RWPE2 (cell line): ENCODE results near the gene PAGE5.

ENCODE experiments used
- ATAC-seq: fragments of 200-7000 bp; cut with Tn5 transposase; 3 replicates; pipeline ENCODE4 v1.9.1; 2021; ENCODE audit warnings: low read depth
- DNase-seq: peaks from one replicate; pipeline ENCODE4 v3.0.0-alpha.2; 2020; ENCODE audit warnings: low spot score
- H3K27ac ChIP-seq: fragments of 450-650 bp; 2 replicates; pipeline ENCODE4 v1.5.1; 2017; ENCODE audit warnings: mild to moderate bottlenecking; ENCODE audit not compliant: poor library complexity, severe bottlenecking
- H3K27me3 ChIP-seq: fragments of 250-450 bp; sonication (Bioruptor Pico); 2 replicates; pipeline ENCODE4 v1.5.1; 2021; ENCODE audit warnings: mild to moderate bottlenecking, moderate library complexity; ENCODE audit not compliant: insufficient read depth, poor library complexity, severe bottlenecking
- H3K36me3 ChIP-seq: fragments of 250-450 bp; sonication (Bioruptor Pico); 2 replicates; pipeline ENCODE4 v1.5.1; 2020; ENCODE audit warnings: low read depth, mild to moderate bottlenecking, moderate library complexity
- H3K4me1 ChIP-seq: fragments of 250-450 bp; sonication (Bioruptor Pico); 2 replicates; pipeline ENCODE4 v1.5.1; 2021; ENCODE audit warnings: mild to moderate bottlenecking, moderate library complexity; ENCODE audit not compliant: insufficient read depth, poor library complexity, severe bottlenecking
- H3K4me3 ChIP-seq: fragments of 250-450 bp; sonication (Bioruptor Pico); 2 replicates; pipeline ENCODE4 v1.5.1; 2021; ENCODE audit warnings: mild to moderate bottlenecking, moderate library complexity; ENCODE audit not compliant: severe bottlenecking
- H3K9me3 ChIP-seq: fragments of 250-450 bp; sonication (Bioruptor Pico); 2 replicates; pipeline ENCODE4 v1.5.1; 2021; ENCODE audit warnings: mild to moderate bottlenecking, moderate library complexity; ENCODE audit not compliant: severe bottlenecking
- TF ChIP-seq, protein P1 (sequence below): fragments of 450-650 bp; IDR thresholded peaks from one replicate; pipeline ENCODE4 v1.5.1; 2017; ENCODE audit warnings: mild to moderate bottlenecking, moderate library complexity; ENCODE audit not compliant: poor library complexity, severe bottlenecking

PAGE5 gene

DNA sequence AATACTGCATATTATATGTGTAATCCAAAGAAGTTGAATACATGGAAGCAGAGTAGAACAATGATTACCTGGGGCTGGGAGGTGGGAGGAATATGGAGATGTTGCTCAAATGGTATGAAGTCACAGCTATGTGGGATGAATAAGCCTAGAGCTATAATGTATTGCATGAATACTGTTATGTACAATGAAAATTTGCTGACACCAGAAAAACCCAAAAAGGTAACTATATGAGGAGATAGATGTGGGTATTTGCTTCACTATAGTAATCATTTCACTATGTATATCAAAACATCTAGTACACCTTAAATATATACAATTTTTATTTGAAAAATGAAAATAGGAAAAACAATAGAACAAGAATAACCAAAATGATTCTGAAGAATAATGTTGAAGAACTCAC lies 33.4 kb downstream of the PAGE5 start:
- Histone ChIP-seq H3K4me1 (no peaks in the 10 kb centered on the region), H3K36me3 (no peaks in the 10 kb centered on the region), H3K4me3 (no peak overlapping the region), H3K27ac (no peak overlapping the region), H3K9me3 (no peaks in the 10 kb centered on the region), H3K27me3 (no peaks in the 10 kb centered on the region)
- DNase-seq: no peak
- TF ChIP-seq, protein P1, sequence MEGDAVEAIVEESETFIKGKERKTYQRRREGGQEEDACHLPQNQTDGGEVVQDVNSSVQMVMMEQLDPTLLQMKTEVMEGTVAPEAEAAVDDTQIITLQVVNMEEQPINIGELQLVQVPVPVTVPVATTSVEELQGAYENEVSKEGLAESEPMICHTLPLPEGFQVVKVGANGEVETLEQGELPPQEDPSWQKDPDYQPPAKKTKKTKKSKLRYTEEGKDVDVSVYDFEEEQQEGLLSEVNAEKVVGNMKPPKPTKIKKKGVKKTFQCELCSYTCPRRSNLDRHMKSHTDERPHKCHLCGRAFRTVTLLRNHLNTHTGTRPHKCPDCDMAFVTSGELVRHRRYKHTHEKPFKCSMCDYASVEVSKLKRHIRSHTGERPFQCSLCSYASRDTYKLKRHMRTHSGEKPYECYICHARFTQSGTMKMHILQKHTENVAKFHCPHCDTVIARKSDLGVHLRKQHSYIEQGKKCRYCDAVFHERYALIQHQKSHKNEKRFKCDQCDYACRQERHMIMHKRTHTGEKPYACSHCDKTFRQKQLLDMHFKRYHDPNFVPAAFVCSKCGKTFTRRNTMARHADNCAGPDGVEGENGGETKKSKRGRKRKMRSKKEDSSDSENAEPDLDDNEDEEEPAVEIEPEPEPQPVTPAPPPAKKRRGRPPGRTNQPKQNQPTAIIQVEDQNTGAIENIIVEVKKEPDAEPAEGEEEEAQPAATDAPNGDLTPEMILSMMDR: no peak
- no peak for ATAC-seq

DNA sequence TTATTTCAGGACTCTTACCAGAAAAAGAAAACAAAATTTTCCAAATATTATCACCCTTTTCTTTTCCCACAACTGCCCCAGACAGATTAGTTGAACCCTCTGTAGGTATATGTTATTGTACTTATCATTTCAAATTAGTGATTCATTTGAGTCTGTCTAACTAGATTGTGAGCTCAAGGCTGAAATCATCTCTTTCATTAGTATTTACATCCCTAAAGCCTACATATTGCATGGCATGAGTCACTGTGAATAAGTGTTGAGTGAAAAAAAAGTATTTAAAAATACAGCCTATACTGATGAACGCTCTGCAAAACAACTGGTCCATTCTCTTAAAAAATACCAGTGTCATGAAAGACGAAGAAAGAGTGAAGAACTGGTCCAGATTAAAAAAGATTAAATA lies 40.7 kb downstream of the PAGE5 start:
- Histone ChIP-seq H3K27ac (no peak overlapping the region), H3K4me3 (no peak overlapping the region), H3K36me3 (no peaks in the 10 kb centered on the region), H3K9me3 (no peaks in the 10 kb centered on the region), H3K27me3 (no peaks in the 10 kb centered on the region), H3K4me1 (no peaks in the 10 kb centered on the region)
- no peak for ATAC-seq
- TF ChIP-seq, protein P1: no peak
- no peak for DNase-seq

DNA sequence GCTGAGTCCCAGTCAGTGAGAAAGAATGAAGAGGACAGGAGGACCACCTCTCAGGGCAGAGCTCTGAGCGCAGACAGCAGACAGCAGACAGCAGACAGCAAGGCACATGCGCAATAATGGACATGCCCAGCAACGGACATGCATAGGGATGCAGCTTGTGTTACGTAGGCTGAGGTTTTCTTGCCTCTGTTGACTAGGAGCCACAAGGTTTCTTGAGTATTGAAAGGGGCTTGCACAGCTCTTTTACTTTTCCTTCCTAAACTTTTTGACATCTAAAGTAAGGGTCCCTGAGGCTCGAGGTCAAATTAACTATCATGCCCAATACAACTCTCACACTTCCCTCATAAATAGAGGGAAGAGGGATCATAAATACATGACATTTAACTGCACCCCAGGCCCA lies 44.7 kb downstream of the PAGE5 start, which contains the start of gene PAGE3:
Gene PAGE3, minus strand, starts transcription at position 101 of the 400 bp plus-strand sequence. CDS start 1,013 bp downstream, outside the sequence.
- TF ChIP-seq, protein P1: no peak
- H3K36me3 ChIP-seq: no peaks in the 10 kb centered on the region
- no peak for DNase-seq
- no peak within 1 kb of the TSS for H3K27ac ChIP-seq
- no peak for ATAC-seq
- H3K4me3 ChIP-seq: no peak within 1 kb of the TSS
- no peaks in the 10 kb centered on the region for H3K27me3 ChIP-seq
- H3K9me3 ChIP-seq: no peaks in the 10 kb centered on the region
- no peaks in the 10 kb centered on the region for H3K4me1 ChIP-seq
